Upper lobe of left lung (tissue), 4 donors: ENCODE results near the gene TMEM54.

Experiments
- CTCF ChIP-seq, 6 experiments: fragments of 450-650 bp in 4 of 6; fragments of 200-600 bp in 2 of 6; sonication (generic) in 2 of 6; IDR thresholded peaks; one replicate each; pipeline ENCODE4 v1.5.1; 2016 to 2019; ENCODE audit warnings: antibody characterized with exemption in 6 of 6
- POLR2A ChIP-seq, 4 donors: fragments of 450-650 bp; IDR thresholded peaks; one replicate each; pipeline ENCODE4 v1.5.1; 2016 to 2017; ENCODE audit warnings: antibody characterized with exemption in 4 of 4, mild to moderate bottlenecking in 2 of 4

GRCh38 chr1:32855861-32856617 is 45.1 kb downstream of the TMEM54 start:
- TF ChIP-seq CTCF (IDR thresholded peaks at IDR 0.05) (no peak), POLR2A (IDR thresholded peaks at IDR 0.05) (no peak)
